Bladder microvascular endothelial cell (primary cell): ENCODE measurements around the gene SPCS3. TPM values are rescaled to one million over a fixed set of nuclear protein-coding genes. Genes with fewer than 3 reads are reported as not detected.

Experiments used
- total RNA-seq: library from RNA; depleted of rRNA; stranded (reverse); fragments of >200 nt; gene quantifications from 2 replicates; pipeline ENCODE4 v1.2.3, GENCODE V29; 2014

Gene SPCS3
- 78.5 and 95.4 TPM in 2 replicates for total RNA-seq

GRCh38 chr4:176319704-176320339, at the start of gene SPCS3:
Gene SPCS3 (plus strand): TSS chr4:176319966. CDS start chr4:176320077, 111 bp downstream.

Other genes with a start within 250 kb of the SPCS3 start
- gene SPATA4, start 124.4 kb upstream of the SPCS3 start, total RNA-seq, result not detected in 2 replicates
- gene ASB5, start 50.7 kb upstream of the SPCS3 start, total RNA-seq, result not detected in 2 replicates